ENCODE data around the gene LMF2. TPM values are rescaled to one million over a fixed set of nuclear protein-coding genes. Genes with fewer than 3 reads are reported as not detected.
A peak's percentile ranks its signal among the peaks of the same experiment; 100 is the strongest.

The LMF2 gene
- total RNA-seq, 1 experiment from 2014 or later: 56.9 TPM

DNA sequence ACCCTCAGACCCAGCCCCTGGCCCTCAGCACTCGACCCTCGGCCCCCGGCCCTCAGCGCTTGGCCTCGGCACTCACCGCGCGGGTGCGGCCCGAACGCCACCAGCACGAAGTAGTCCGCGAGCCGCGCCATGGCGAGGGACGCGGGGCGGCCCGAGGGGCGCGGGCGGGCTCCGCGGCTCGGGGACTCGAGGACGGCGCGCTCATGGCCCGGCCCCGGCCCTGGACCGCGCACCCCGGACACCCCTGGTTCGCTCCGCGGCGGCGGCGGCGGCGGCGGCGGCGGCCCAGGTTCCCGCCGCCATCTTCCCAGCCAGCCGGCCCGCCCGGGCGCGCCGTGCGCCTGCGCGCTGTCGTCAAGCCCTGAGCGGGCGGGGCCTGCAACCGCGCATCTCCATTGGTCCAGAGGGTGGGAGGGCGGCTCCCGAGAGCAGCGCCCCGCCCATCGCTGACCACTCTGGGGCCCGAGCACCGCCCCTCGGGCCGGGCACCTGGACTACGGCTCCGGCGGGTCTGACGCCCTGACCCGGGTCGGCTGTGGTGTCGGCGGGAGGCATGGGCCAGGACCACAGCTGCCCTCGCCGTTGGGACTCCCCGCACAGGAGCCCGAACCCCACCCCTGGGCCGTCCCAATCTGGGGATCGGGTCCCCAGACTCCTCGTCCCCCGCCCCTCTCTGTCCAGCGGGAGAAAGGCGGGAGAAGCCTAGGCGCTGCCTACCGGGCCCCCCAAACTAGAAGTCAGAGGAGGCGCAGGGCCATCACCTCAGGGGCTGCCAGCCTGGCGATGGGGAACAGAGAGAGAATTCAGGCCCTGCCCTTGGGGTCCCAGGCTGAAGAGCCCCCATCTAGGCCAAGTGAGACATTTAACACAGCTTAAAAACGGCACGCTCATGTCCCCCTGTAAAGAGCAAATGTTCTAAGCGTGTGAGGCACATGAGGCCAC, 32.5 kb downstream of the LMF2 start, which contains the start of gene SBF1:
Gene SBF1 (minus strand): TSS at position 326 of the 942 bp plus-strand sequence. CDS start 195 bp downstream, at position 131.
- TSS peak; percentile 95 for BruUV-seq (replicated peaks)

DNA sequence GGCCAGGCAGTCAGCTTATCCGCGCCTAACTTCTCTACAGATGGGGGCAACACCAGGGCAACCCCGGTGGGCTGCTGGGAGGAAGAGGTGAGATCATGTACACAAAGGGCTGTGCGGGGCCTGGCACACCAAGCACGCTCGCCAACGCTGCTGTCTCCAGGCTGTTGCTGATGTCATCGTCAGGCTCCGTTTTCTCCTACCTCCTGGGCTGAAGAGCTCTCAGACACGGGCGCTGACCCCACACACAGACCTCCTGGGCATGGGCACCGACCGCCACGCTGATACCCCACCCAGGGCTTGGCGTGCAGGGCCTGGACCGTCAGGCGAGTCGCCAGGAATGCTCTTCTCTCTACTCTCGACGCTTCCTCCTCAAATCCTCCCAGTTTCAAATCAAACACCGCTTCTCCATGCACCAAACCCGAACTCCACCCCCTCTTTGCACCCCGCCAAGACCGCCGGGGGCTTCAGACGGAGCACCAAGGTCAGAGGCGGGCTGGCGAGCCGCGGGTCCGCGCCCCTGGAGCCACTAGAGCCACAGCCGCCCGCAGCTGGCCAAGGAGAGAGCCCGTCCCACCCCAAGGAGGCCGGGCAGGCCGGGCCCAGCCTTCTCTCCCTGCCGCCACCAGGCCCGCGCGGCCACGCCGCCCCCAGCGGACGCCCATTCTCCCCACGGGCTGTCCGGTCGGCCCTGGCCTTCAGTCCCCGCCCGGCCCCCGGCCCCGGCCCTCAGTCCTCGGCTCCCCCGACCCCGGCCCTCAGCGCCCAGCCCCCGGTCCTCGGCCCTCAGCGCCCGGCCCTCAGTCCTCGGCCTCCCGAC, 33.4 kb downstream of the LMF2 start:
- H3K9me2 ChIP-seq (ENCODE audit: insufficient read depth): no peaks in the 10 kb centered on the region
- ChIA-PET CTCF (interaction anchor here (1.0 to 1.3 kb wide), 2 partner anchors 22 to 51 kb away, joined by 3 to 4 read pairs; partner anchors contain the start of gene SCO2), POLR2A (no interaction called here), RAD21 (ENCODE audit: low non-redundant PET in 1 of 2, low total read pairs in 2 of 2, uncharacterized antibody in 2 of 2, unreplicated experiment in 2 of 2) (no interaction called here)
- H3K4me3 ChIP-seq (replicated peaks in 1 of 2; ENCODE audit: low read depth in 1 of 2, low read length in 2 of 2): peak overlapping the region; percentile 70 to 87
- no peaks in the 10 kb centered on the region for H3K9me3 ChIP-seq (ENCODE audit: control insufficient read depth in 1 of 2, insufficient read depth in 1 of 2, low read depth in 1 of 2, low read length in 2 of 2)
- peak overlapping the region; percentile 96 for H3K4me2 ChIP-seq (ENCODE audit: low read length)
- intact Hi-C loops (cut with micrococcal nuclease): no loop called here
- peaks cover 30 to 55% of the 10 kb centered on the region in 2 experiments for H3K4me1 ChIP-seq (ENCODE audit: control insufficient read depth in 1 of 2, insufficient read depth in 2 of 2, low read length in 2 of 2)
- no peaks in the 10 kb centered on the region for H3K36me3 ChIP-seq (ENCODE audit: control insufficient read depth in 1 of 2, insufficient read depth in 2 of 2, low read length in 2 of 2)
- no peak overlapping the region for H2AFZ ChIP-seq (ENCODE audit: low read depth, low read length, poor library complexity, severe bottlenecking)
- TSS peak; percentile 43 for BruUV-seq (replicated peaks)
- H4K20me1 ChIP-seq (ENCODE audit: insufficient read depth): peaks cover 6% of the 10 kb centered on the region; the same call in 1 of the 2 replicates
- TF ChIP-seq EZH2 (IDR thresholded peaks at IDR 0.05) (no peak), JUND (IDR thresholded peaks at IDR 0.05) (no peak), FOSL1 (IDR thresholded peaks at IDR 0.05; ENCODE audit: low read depth) (no peak), ELF1 (IDR thresholded peaks at IDR 0.05; ENCODE audit: borderline replicate concordance, low read depth) (no peak), EZH2phosphoT487 (IDR thresholded peaks at IDR 0.05; ENCODE audit: borderline replicate concordance) (no peak), TCF7L2 (IDR thresholded peaks at IDR 0.05; ENCODE audit: borderline replicate concordance, extremely low read depth, insufficient read depth, insufficient read length) (no peak)
- no peaks in the 10 kb centered on the region for H3K27me3 ChIP-seq (ENCODE audit: insufficient read depth, low read length)
- no peak for DNase-seq (ENCODE audit: low read depth, low spot score)
- H3K79me2 ChIP-seq (ENCODE audit: insufficient read depth, low read length): peaks cover 55% of the 10 kb centered on the region
- peak overlapping the region; percentile 67 for H3K27ac ChIP-seq (ENCODE audit: low read depth, low read length)
- H3K9ac ChIP-seq (ENCODE audit: low read length): peak overlapping the region; percentile 74
- ATAC-seq: peak; percentile 27; the same call in 1 of the 2 replicates

More for the DNA sequence above, 32.5 kb downstream of the LMF2 start, which contains the start of gene SBF1:
- ATAC-seq: peak; percentile 94
- Histone ChIP-seq H2AFZ (ENCODE audit: low read depth, low read length, poor library complexity, severe bottlenecking) (no peak within 1 kb of the TSS), H3K4me2 (ENCODE audit: low read length) (peak within 1 kb of the TSS; percentile 96), H3K27ac (ENCODE audit: low read depth, low read length) (peak within 1 kb of the TSS; percentile 69), H3K27me3 (ENCODE audit: insufficient read depth, low read length) (no peaks in the 10 kb centered on the region), H3K36me3 (ENCODE audit: control insufficient read depth in 1 of 2, insufficient read depth in 2 of 2, low read length in 2 of 2) (no peaks in the 10 kb centered on the region), H3K79me2 (ENCODE audit: insufficient read depth, low read length) (peaks cover 47% of the 10 kb centered on the region), H3K9me3 (ENCODE audit: control insufficient read depth in 1 of 2, insufficient read depth in 1 of 2, low read depth in 1 of 2, low read length in 2 of 2) (no peaks in the 10 kb centered on the region), H3K4me3 (replicated peaks in 1 of 2; ENCODE audit: low read depth in 1 of 2, low read length in 2 of 2) (peak within 1 kb of the TSS; percentile 70 to 87), H3K9ac (ENCODE audit: low read length) (peak within 1 kb of the TSS; percentile 74), H3K9me2 (ENCODE audit: insufficient read depth) (no peaks in the 10 kb centered on the region), H4K20me1 (ENCODE audit: insufficient read depth) (peaks cover 6% of the 10 kb centered on the region; the same call in 1 of the 2 replicates), H3K4me1 (ENCODE audit: control insufficient read depth in 1 of 2, insufficient read depth in 2 of 2, low read length in 2 of 2) (peaks cover 26 to 46% of the 10 kb centered on the region in 2 experiments)
- TF ChIP-seq EZH2 (IDR thresholded peaks at IDR 0.05): no peak
- TF ChIP-seq YY1 (IDR thresholded peaks at IDR 0.05; ENCODE audit: extremely low read depth, insufficient replicate concordance, low read depth, low read length): peak; percentile 87
- TF ChIP-seq POLR2A (IDR thresholded peaks at IDR 0.05; ENCODE audit: borderline replicate concordance, extremely low read depth, insufficient read depth, insufficient read length): peak; percentile 67
- peak; percentile 80; the same call in 1 of the 2 replicates for TF ChIP-seq ZFX (IDR thresholded peaks at IDR 0.05)
- peak; percentile 81 for TF ChIP-seq POLR2AphosphoS5 (IDR thresholded peaks at IDR 0.05; ENCODE audit: low read depth, low read length)
- no peak for TF ChIP-seq SP1 (IDR thresholded peaks at IDR 0.05; ENCODE audit: low read depth)
- intact Hi-C loops (cut with micrococcal nuclease): no loop called here
- ChIA-PET POLR2A (no interaction called here), CTCF (no interaction called here), RAD21 (ENCODE audit: low non-redundant PET in 1 of 2, low total read pairs in 2 of 2, uncharacterized antibody in 2 of 2, unreplicated experiment in 2 of 2) (no interaction called here)
- DNase-seq (ENCODE audit: low read depth, low spot score): peak; percentile 78
